MM.1S (cell line): ENCODE results near the gene DUSP1.
"Not testable (repeated sequence)": the region's sequence is repeated elsewhere in the genome, so short reads cannot be mapped to it uniquely, and the experiment has no call there.

Source experiments
- DNase-seq: peaks from one replicate; pipeline ENCODE4 v3.0.0-alpha.2; 2015
- H2AFZ ChIP-seq: fragments of 300-600 bp; sonication (generic); 2 replicates; pipeline ENCODE4 v1.6.0; 2016; ENCODE audit warnings: antibody characterized with exemption, low read length
- H3F3A ChIP-seq: fragments of 300-600 bp; sonication (generic); 2 replicates; pipeline ENCODE4 v1.6.1; 2016; ENCODE audit warnings: mild to moderate bottlenecking, antibody characterized with exemption, low read length, moderate library complexity, mixed read lengths; ENCODE audit not compliant: insufficient read depth
- H3K27ac ChIP-seq: fragments of 300-600 bp; sonication (generic); 2 replicates; pipeline ENCODE4 v1.5.1; 2016; ENCODE audit warnings: mild to moderate bottlenecking, low read length
- H3K27me3 ChIP-seq: fragments of 300-600 bp; sonication (generic); replicated peaks from 2 replicates; pipeline ENCODE4 v1.6.0; 2016; ENCODE audit warnings: low read length; ENCODE audit not compliant: insufficient read depth
- H3K36me3 ChIP-seq: fragments of 300-600 bp; sonication (generic); replicated peaks from 2 replicates; pipeline ENCODE4 v1.6.1; 2016; ENCODE audit warnings: mild to moderate bottlenecking, low read length, mixed read lengths; ENCODE audit not compliant: insufficient read depth
- H3K4me1 ChIP-seq: fragments of 300-600 bp; sonication (generic); 2 replicates; pipeline ENCODE4 v1.6.1; 2016; ENCODE audit warnings: low read length, mixed read lengths
- H3K4me2 ChIP-seq: fragments of 300-600 bp; sonication (generic); 2 replicates; pipeline ENCODE4 v1.6.0; 2016; ENCODE audit warnings: low read depth, low read length
- H3K4me3 ChIP-seq: fragments of 300-600 bp; sonication (generic); 2 replicates; pipeline ENCODE4 v1.5.1; 2016; ENCODE audit warnings: low read length, mixed read lengths
- H3K79me2 ChIP-seq: fragments of 300-600 bp; sonication (generic); 2 replicates; pipeline ENCODE4 v1.6.1; 2016; ENCODE audit warnings: mixed run types, low read length, mixed read lengths
- H3K9ac ChIP-seq: fragments of 300-600 bp; sonication (generic); 2 replicates; pipeline ENCODE4 v1.6.1; 2016; ENCODE audit warnings: low read length, mixed read lengths
- H3K9me2 ChIP-seq: fragments of 300-600 bp; sonication (generic); replicated peaks from 2 replicates; pipeline ENCODE4 v1.6.1; 2016; ENCODE audit warnings: mild to moderate bottlenecking, low read length, mixed read lengths; ENCODE audit not compliant: insufficient read depth
- H3K9me3 ChIP-seq: fragments of 300-600 bp; sonication (generic); replicated peaks from 2 replicates; pipeline ENCODE4 v1.6.1; 2016; ENCODE audit warnings: mild to moderate bottlenecking, low read length, mixed read lengths; ENCODE audit not compliant: insufficient read depth
- H4K20me1 ChIP-seq: fragments of 300-600 bp; sonication (generic); 2 replicates; pipeline ENCODE4 v1.6.1; 2016; ENCODE audit warnings: mild to moderate bottlenecking, low read length, moderate library complexity, mixed read lengths; ENCODE audit not compliant: insufficient read depth
- EZH2 ChIP-seq: fragments of 300-600 bp; sonication (generic); optimal IDR thresholded peaks from 2 replicates; pipeline ENCODE3; 2017; ENCODE audit warnings: low read depth, mild to moderate bottlenecking, antibody characterized with exemption, low read length, mixed read lengths
- EZH2phosphoT487 ChIP-seq: fragments of 300-600 bp; sonication (generic); IDR thresholded peaks from 2 replicates; pipeline ENCODE4 v1.6.1; 2018; ENCODE audit warnings: antibody characterized with exemption, low read length
- TF ChIP-seq, protein P1 (sequence below): fragments of 300-600 bp; sonication (generic); IDR thresholded peaks from 2 replicates; pipeline ENCODE4 v1.5.1; 2016; ENCODE audit warnings: antibody characterized with exemption, low read length, mixed read lengths

DUSP1 gene

DNA sequence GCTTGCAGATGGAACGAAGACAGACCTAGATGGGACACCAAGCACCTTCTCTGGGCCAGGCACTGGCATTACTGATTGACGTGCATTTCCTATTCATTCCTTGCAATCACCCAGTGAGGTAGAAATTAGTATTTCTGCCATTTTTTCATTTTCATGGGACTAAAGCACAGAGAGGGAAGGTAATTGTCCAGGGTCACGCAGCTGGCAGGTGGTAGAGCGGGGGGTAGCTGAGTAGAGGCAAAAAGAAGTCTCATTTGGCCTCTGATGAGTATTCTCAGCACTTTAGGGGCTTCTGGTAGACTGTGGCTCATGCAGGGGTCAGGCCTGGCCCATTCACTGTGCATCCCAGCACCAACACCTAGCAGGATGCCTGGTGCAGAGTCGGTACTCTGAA lies 19.5 kb upstream of the DUSP1 start:
- Histone ChIP-seq H3K9me3 (no peaks in the 10 kb centered on the region), H3K9ac (no peak overlapping the region), H3K79me2 (no peaks in the 10 kb centered on the region), H3K27me3 (no peaks in the 10 kb centered on the region), H3K27ac (no peak overlapping the region), H3K4me2 (no peak overlapping the region), H3K4me1 (no peaks in the 10 kb centered on the region), H4K20me1 (no peaks in the 10 kb centered on the region), H3K9me2 (no peaks in the 10 kb centered on the region), H3F3A (no peaks in the 10 kb centered on the region), H2AFZ (no peak overlapping the region), H3K36me3 (no peaks in the 10 kb centered on the region), H3K4me3 (no peak overlapping the region)
- TF ChIP-seq, protein P1, sequence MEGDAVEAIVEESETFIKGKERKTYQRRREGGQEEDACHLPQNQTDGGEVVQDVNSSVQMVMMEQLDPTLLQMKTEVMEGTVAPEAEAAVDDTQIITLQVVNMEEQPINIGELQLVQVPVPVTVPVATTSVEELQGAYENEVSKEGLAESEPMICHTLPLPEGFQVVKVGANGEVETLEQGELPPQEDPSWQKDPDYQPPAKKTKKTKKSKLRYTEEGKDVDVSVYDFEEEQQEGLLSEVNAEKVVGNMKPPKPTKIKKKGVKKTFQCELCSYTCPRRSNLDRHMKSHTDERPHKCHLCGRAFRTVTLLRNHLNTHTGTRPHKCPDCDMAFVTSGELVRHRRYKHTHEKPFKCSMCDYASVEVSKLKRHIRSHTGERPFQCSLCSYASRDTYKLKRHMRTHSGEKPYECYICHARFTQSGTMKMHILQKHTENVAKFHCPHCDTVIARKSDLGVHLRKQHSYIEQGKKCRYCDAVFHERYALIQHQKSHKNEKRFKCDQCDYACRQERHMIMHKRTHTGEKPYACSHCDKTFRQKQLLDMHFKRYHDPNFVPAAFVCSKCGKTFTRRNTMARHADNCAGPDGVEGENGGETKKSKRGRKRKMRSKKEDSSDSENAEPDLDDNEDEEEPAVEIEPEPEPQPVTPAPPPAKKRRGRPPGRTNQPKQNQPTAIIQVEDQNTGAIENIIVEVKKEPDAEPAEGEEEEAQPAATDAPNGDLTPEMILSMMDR = no peak
- TF ChIP-seq EZH2 (no peak), EZH2phosphoT487 (no peak)
- no peak for DNase-seq

DNA sequence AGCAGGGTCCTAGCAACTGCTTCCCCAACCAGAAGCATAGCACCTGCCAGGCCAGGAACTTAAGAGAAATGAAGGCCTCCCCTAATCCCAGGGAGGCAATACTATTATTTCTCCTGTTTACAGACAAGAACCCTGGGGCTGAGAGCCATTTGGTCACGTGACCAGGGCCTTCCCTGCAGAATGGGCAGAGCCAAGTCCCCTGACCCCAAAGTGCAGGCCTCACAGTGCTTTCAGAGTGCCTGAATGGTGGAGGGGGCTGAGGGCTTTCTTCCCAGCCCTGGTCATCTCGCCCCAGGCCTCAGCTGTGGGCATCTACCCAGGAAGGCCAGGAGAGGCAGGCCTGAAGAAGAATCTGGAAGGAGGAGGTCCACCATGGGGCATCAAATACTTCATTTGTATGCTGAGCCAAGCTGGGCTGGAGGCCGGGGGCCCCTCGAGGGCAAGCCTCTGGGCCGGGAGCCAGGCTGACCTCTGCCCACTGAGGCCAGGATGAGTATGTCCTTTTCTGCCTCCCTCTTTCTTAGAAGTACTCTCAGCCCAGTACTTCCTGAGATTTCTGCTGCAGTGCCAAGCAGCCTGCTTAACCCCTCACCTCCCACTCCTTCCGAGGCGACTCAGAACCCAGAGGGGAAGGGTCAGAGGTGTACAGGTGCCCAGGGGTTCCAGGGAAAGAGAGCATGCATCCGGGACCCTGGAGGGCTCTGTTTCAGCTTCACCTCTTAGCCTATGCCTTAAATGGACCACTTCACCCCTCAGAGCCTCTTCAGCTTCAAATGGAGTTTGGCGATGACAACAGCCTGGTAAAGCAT lies 18.9 kb upstream of the DUSP1 start:
- H3K27ac ChIP-seq = no peak overlapping the region
- no peak overlapping the region for H3K9ac ChIP-seq
- DNase-seq = no peak
- TF ChIP-seq EZH2 = no peak
- no peaks in the 10 kb centered on the region for H3K79me2 ChIP-seq
- no peaks in the 10 kb centered on the region for H3K27me3 ChIP-seq
- H4K20me1 ChIP-seq = no peaks in the 10 kb centered on the region
- H3K4me3 ChIP-seq = no peak overlapping the region
- no peaks in the 10 kb centered on the region for H3K36me3 ChIP-seq
- no peaks in the 10 kb centered on the region for H3K4me1 ChIP-seq
- H3K4me2 ChIP-seq = no peak overlapping the region
- H2AFZ ChIP-seq = no peak overlapping the region
- no peaks in the 10 kb centered on the region for H3K9me3 ChIP-seq
- H3K9me2 ChIP-seq = no peaks in the 10 kb centered on the region
- no peaks in the 10 kb centered on the region for H3F3A ChIP-seq

DNA sequence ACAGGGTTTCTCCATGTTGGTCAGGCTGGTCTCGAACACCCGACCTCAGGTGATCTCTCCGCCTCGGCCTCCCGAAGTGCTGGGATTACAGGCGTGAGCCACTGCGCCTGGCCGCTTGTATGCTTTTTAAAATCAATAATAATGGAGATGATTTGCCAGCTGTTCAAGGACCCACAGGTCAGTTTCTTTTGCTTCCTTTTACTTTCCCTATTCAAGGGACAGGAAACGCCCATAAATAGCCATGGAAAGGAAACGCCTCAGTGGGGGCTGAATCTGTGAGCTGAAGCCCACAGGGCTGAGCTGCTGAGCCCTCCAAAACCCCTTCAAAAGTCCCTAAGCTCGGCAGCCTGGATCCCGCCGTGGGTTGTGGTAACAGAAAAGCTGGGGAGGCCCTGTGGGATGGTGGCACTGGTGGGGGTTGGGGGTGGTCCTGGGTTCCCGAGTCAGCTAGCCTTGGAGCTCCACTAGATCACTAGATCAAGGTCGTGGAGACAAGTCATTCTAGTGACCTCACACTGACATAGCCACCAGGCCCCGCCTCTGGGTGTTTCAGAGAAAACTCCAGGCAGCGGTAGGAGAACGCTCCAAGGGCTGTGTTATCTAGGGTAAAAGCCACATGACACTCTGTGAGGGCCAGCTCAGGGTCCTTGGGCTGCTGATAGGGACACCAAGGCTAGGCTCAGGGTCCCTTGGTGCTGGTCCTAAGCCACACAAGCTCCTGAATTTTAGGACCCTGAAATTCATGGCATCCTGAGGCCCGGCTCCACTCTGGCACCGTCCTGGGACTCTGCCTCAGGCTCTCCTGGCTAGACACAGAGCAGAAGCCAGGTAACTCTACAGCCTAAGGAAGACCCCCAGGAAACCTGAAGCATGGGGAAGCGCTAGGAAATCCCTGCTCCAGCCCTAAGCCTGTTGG lies 18.0 kb upstream of the DUSP1 start:
- Histone ChIP-seq H2AFZ (no peak overlapping the region), H3K4me1 (no peaks in the 10 kb centered on the region), H3K9me2 (no peaks in the 10 kb centered on the region), H3K79me2 (no peaks in the 10 kb centered on the region), H3K27ac (no peak overlapping the region), H3K9me3 (no peaks in the 10 kb centered on the region), H3F3A (no peaks in the 10 kb centered on the region), H4K20me1 (no peaks in the 10 kb centered on the region), H3K4me2 (no peak overlapping the region), H3K4me3 (no peak overlapping the region), H3K27me3 (no peaks in the 10 kb centered on the region), H3K9ac (no peak overlapping the region), H3K36me3 (no peaks in the 10 kb centered on the region)
- TF ChIP-seq EZH2phosphoT487 (no peak), EZH2 (no peak)
- TF ChIP-seq, protein P1 = no peak
- DNase-seq = no peak

DNA sequence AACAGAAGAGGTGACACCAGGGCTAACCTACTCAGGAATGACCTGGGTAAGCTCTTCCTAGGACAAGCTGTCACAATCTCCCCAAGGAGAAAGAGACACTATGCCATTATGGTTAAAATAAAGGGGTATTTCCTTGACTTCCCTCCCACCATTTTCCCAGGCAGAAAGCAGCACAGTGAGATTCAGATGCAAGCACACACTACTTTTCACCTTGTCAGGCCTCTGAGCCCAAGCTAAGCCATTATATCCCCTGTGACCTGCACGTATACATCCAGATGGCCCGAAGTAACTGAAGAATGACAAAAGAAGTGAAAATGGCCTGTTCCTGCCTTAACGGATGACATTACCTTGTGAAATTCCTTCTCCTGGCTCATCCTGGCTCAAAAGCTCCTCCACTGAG lies 16.5 kb upstream of the DUSP1 start:
- not testable (repeated sequence) for H3K36me3 ChIP-seq, H3K4me3 ChIP-seq, H3K27me3 ChIP-seq, H3K9me2 ChIP-seq, H3K4me1 ChIP-seq, H3K9ac ChIP-seq, H3F3A ChIP-seq, DNase-seq, H3K79me2 ChIP-seq, H3K4me2 ChIP-seq, H2AFZ ChIP-seq, H3K9me3 ChIP-seq, H3K27ac ChIP-seq, H4K20me1 ChIP-seq
